ENCODE results near the gene SPRN. TPM values are rescaled to one million over a fixed set of nuclear protein-coding genes. Genes with fewer than 3 reads are reported as not detected.
"Not testable (repeated sequence)": the region's sequence is repeated elsewhere in the genome, so short reads cannot be mapped to it uniquely, and the experiment has no call there.

SPRN gene
- total RNA-seq, 1 experiment from 2014 or later = not detected

GRCh38 chr10:133456041-133456951 lies 31.9 kb upstream of the SPRN start:
- DNase-seq (ENCODE audit: low read depth) = no peak

GRCh38 chr10:133455611-133456031 lies 31.2 kb upstream of the SPRN start:
- DNase-seq (ENCODE audit: low read depth) = no peak

GRCh38 chr10:133455196-133455595 lies 30.8 kb upstream of the SPRN start:
- no peak for DNase-seq (ENCODE audit: low read depth)

GRCh38 chr10:133454204-133454893 lies 29.9 kb upstream of the SPRN start:
- DNase-seq (ENCODE audit: low read depth) = no peak

GRCh38 chr10:133453516-133454203 lies 29.2 kb upstream of the SPRN start, which contains the start of gene SCART1:
TSS of gene SCART1 (plus strand) at chr10:133453945. CDS start at chr10:133453998, 53 bp downstream.
- DNase-seq (ENCODE audit: low read depth) = no peak

GRCh38 chr10:133452453-133452852 lies 28.0 kb upstream of the SPRN start:
- DNase-seq (ENCODE audit: low read depth) = no peak

- DNase-seq (ENCODE audit: low read depth) = no peak
These were observed 26.9 kb upstream of the SPRN start for GRCh38 chr10:133451346-133451745.

- DNase-seq (ENCODE audit: low read depth) = no peak
These were observed 23.7 kb upstream of the SPRN start for GRCh38 chr10:133448120-133448519.

- DNase-seq (ENCODE audit: low read depth) = no peak
These were observed 22.6 kb upstream of the SPRN start for GRCh38 chr10:133446979-133447378.

GRCh38 chr10:133445751-133446708 lies 21.6 kb upstream of the SPRN start:
- DNase-seq (ENCODE audit: low read depth) = no peak

- DNase-seq (ENCODE audit: low read depth) = no peak
These were observed 20.9 kb upstream of the SPRN start for GRCh38 chr10:133445268-133445732.

- no peak for DNase-seq (ENCODE audit: low read depth)
These were observed 20.2 kb upstream of the SPRN start for GRCh38 chr10:133444342-133445267.

GRCh38 chr10:133442967-133443924 lies 18.8 kb upstream of the SPRN start:
- DNase-seq (ENCODE audit: low read depth) = no peak

GRCh38 chr10:133442191-133442966 lies 18.0 kb upstream of the SPRN start:
- no peak for DNase-seq (ENCODE audit: low read depth)

- DNase-seq (ENCODE audit: low read depth) = no peak
These were observed 17.4 kb upstream of the SPRN start for GRCh38 chr10:133441780-133442179.

GRCh38 chr10:133441356-133441755 lies 16.9 kb upstream of the SPRN start:
- not testable (repeated sequence) for DNase-seq (ENCODE audit: low read depth)

- DNase-seq (ENCODE audit: low read depth) = no peak
These were observed 16.3 kb upstream of the SPRN start for GRCh38 chr10:133440633-133441285.
